NT2/D1 (cell line): ENCODE results near the gene CALD1.

ENCODE experiments used
- SUZ12 ChIP-seq: IDR thresholded peaks from 2 replicates; pipeline ENCODE4 v1.6.1; 2011; ENCODE audit not compliant: insufficient read length, insufficient read depth; ENCODE audit errors: extremely low read depth
- YY1 ChIP-seq: IDR thresholded peaks from 2 replicates; pipeline ENCODE4 v1.6.1; 2011; ENCODE audit not compliant: insufficient read length, insufficient read depth

- no peak for TF ChIP-seq YY1
- no peak for TF ChIP-seq SUZ12
These were observed 162.5 kb downstream of the CALD1 start for GRCh38 chr7:134941952-134942351.
